Omental fat pad (tissue), 4 donors: ENCODE data around the gene ALAD. TPM values are rescaled to one million over a fixed set of nuclear protein-coding genes. Genes with fewer than 3 reads are reported as not detected.
A peak's percentile ranks its signal among the peaks of the same experiment; 100 is the strongest.
"Not testable (repeated sequence)": the region's sequence is repeated elsewhere in the genome, so short reads cannot be mapped to it uniquely, and the experiment has no call there.

ENCODE experiments used
- ATAC-seq: fragments of 150-250 bp; one replicate; pipeline ENCODE4 v1.9.1; 2016; ENCODE audit warnings: mild to moderate bottlenecking, moderate library complexity; ENCODE audit not compliant: low FRiP score
- DNase-seq: peaks from one replicate; pipeline ENCODE4 v3.0.0-alpha.2; 2019; ENCODE audit warnings: low spot score
- total RNA-seq, 4 donors: library from RNA; depleted of rRNA; stranded (reverse); fragments of >200 nt; gene quantifications; one replicate each; pipeline ENCODE4 v1.1.0, GENCODE V29; 2016
- TF ChIP-seq, protein P1 (sequence below), 3 donors: fragments of 450-650 bp; IDR thresholded peaks; one replicate each; pipeline ENCODE4 v1.5.1; 2016 to 2017; ENCODE audit warnings: antibody characterized with exemption in 3 of 3, mild to moderate bottlenecking in 3 of 3, moderate library complexity in 2 of 3

The ALAD gene
- total RNA-seq, 4 donors from 2014 or later = 24.7 to 28.9 (median 25.7) TPM

DNA sequence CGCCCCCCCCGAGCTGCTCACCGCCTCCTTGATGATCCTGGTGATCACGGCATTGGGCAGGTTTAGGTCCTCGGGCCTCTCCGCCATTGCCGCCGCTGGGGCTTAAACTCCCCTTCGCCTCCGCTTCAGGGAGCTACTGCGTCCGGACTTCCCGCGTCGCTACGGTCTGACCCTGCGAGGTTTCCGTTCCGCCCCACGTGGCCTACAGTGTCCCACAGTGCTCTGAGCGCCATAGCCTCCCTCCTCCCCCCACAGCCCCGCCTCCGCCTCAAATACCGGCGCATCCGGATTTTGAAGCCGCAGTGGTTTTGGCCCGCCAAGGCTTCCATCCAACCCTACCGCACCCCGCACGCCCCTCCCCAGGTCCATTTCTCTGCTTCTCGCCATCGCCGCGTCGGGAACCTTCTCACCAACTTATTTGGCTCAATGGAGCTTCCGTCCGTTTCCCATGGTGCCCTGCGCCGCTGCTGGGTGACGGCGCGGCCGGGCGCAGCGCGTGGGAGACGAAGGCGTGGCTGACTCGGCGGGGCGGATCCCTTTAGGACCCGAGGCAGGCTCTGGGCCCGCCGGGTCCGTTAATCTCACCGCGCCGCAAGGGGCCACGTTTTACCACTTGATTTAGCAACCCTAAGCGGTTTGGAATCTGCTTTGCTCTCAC is 9.3 kb upstream of the ALAD start, which contains the start of the genes C9orf43 and POLE3:
Gene C9orf43, plus strand, starts transcription at position 541 of the 658 bp plus-strand sequence. CDS start 2,747 bp downstream, outside the sequence.
Gene POLE3, minus strand, starts transcription at position 469 of the 658 bp plus-strand sequence. Its CDS starts 382 bp downstream, at position 87.
- DNase-seq (peak; percentile 85), ATAC-seq (peak; percentile 98)
- TF ChIP-seq, protein P1, sequence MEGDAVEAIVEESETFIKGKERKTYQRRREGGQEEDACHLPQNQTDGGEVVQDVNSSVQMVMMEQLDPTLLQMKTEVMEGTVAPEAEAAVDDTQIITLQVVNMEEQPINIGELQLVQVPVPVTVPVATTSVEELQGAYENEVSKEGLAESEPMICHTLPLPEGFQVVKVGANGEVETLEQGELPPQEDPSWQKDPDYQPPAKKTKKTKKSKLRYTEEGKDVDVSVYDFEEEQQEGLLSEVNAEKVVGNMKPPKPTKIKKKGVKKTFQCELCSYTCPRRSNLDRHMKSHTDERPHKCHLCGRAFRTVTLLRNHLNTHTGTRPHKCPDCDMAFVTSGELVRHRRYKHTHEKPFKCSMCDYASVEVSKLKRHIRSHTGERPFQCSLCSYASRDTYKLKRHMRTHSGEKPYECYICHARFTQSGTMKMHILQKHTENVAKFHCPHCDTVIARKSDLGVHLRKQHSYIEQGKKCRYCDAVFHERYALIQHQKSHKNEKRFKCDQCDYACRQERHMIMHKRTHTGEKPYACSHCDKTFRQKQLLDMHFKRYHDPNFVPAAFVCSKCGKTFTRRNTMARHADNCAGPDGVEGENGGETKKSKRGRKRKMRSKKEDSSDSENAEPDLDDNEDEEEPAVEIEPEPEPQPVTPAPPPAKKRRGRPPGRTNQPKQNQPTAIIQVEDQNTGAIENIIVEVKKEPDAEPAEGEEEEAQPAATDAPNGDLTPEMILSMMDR (IDR thresholded peaks at IDR 0.05) = no peak

DNA sequence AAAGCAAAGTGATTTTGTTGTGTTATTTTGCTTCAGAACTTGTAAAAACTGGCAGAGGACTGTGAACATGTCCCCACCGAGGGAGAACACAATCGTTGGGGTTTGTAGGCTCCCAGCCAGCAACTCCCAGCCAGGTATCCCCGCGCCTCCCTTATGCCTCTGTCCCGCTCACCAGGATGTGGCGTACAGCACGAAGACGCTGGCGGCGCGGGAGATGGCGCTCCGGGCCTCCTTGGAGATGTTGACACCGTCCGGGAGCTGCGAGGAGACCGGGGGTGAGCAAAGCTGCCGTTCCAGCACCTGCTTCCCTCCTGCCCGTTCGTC is 8.8 kb upstream of the ALAD start:
- ATAC-seq = peak; percentile 10
- TF ChIP-seq, protein P1 (IDR thresholded peaks at IDR 0.05) = no peak
- no peak for DNase-seq

DNA sequence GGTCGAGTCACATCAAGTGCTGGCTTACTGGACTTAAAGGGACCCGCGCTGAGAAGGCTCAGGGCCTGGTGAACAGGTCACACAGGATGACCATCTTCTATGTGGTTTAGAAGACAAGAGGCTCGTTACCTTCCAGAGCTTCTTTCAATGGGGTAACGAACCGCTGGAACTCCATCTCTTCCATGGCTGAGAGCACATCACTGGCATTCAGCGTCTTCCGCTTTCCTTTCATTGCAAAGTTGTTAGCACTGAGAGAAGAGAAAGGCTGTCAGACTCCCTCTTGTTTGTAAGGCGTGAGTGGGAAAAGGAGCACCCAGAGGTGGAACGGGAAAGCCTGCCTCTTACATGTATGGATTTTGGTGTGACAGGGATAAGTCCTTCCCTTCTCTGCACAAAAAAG is 8.4 kb upstream of the ALAD start:
- TF ChIP-seq, protein P1 (IDR thresholded peaks at IDR 0.05) = no peak
- ATAC-seq = no peak
- no peak for DNase-seq

DNA sequence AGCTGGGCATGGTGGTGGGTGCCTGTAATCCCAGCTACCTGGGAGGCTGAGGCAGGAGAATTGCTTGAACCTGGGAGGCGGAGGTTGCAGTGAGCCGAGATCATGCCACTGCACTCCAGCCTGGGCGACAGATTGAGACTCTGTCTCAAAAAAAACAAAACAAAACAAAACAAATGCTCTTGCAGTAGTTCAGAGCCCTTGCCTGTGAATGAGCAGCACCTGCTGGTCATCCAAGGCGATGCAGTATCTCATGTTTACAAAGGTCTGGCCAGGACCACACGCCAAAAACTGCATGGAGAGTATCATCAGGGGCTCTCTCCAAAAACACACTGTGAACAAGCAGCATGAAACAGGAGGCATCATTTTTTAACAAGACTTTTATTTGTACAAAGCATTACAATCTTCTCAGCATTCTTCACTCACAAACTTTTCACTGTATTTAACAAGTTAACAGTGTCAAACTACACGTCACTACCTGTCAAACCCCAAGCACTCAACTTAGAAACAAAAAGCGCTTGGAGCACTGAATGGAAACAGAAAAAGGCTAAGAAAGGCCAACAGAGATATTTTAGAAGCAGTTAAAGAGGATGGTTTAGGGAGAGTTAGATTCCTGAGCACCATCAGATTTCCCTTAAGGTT is 5.9 kb upstream of the ALAD start:
- TF ChIP-seq, protein P1 (IDR thresholded peaks at IDR 0.05) = peak in 1 of 3 donors; percentile 42
- DNase-seq = peak; percentile 42
- ATAC-seq = not testable (repeated sequence)

DNA sequence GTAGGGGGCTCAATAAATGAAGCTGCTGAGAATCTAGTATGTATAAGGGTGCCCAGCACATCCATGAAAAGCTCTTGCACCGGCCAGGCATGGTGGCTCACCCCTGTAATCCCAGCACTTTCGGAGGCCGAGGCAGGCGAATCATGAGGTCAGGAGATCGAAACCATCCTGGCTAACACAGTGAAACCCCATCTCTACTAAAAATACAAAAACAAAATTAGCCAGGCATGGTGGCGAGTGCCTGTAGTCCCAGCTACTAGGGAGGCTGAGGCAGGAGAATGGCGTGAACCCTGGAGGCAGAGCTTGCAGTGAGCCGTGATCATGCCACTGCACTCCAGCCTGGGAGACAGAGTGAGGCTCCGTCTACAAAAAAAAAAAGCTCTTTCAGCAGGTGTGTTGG is 5.3 kb upstream of the ALAD start:
- not testable (repeated sequence) for ATAC-seq, DNase-seq

DNA sequence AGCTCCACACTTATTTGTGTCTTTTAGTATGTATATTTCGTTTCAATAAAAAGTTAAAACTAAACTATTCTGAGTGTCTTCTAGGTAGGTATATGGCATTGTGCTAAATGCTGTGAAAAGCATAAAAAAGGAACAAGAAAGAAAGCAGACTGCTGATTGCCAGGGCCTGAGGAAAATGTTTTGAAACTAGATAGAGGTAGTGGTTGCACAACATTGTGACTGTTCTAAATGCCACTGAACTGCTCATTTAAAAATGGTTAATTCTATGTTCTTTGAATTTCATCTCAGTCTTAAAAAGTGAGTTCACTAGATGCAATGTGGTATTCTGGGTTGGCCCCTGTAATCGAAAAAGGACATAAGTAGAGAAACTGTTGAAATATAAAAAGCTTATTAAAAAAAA is 2.6 kb upstream of the ALAD start:
- DNase-seq = no peak
- TF ChIP-seq, protein P1 (IDR thresholded peaks at IDR 0.05) = no peak
- ATAC-seq = no peak

DNA sequence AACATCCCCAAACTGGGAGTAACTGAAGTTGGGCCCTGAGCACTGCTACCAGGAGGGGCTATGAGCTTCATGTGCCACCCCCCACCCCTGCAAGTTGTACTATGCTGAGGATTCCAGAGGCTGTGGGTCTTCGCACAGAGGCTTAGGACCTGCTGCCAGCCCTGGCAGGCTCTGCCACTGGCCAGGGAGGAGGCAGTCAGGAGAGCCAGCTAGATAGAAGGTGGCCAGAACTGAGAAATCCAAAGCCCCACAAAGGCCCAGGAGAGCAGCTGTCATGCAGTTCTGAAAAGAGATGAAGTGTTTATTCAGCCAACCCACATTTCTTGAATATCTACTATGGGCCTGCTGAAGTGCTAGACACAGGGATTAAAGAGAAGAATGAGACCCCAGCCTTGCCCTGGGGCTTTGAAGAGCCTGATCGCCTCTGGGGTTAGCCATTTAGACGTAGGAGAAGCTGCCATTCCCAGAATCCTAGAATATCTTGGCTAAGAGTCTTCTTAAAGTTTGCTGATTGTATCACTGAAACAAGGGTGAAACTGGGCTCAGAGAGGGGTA is 1.4 kb downstream of the ALAD start:
- ATAC-seq = no peak
- TF ChIP-seq, protein P1 (IDR thresholded peaks at IDR 0.05) = no peak
- no peak for DNase-seq
